SK-N-SH treated with all-trans-retinoic acid at 6 μM for 48 hours (cell line): Measurements from ENCODE around the gene ROPN1.
"Not testable (repeated sequence)": the region's sequence is repeated elsewhere in the genome, so short reads cannot be mapped to it uniquely, and the experiment has no call there.

Experiments used
- ATAC-seq: fragments of 200-7000 bp; cut with Tn5 transposase; 3 replicates; pipeline ENCODE4 v1.9.1; 2020; ENCODE audit warnings: mild to moderate bottlenecking, moderate library complexity
- ARNTL ChIP-seq: fragments of 450-650 bp; formaldehyde crosslinking; IDR thresholded peaks from 2 replicates; pipeline ENCODE4 v1.5.0; 2020; ENCODE audit warnings: low read depth, mild to moderate bottlenecking, moderate library complexity, borderline replicate concordance
- BACH2 ChIP-seq: fragments of 250-450 bp; sonication (Bioruptor Pico); IDR thresholded peaks from 2 replicates; pipeline ENCODE4 v1.9.0; 2021; ENCODE audit warnings: mild to moderate bottlenecking, borderline replicate concordance
- CSDC2 ChIP-seq: fragments of 250-450 bp; sonication (Bioruptor Pico); IDR thresholded peaks from 2 replicates; pipeline ENCODE4 v1.5.0; 2020; ENCODE audit warnings: mild to moderate bottlenecking, moderate library complexity
- GLIS3 ChIP-seq: fragments of 250-450 bp; sonication (Bioruptor Pico); IDR thresholded peaks from 2 replicates; pipeline ENCODE4 v1.5.0; 2020; ENCODE audit warnings: mild to moderate bottlenecking, moderate library complexity
- OSR1 ChIP-seq: fragments of 250-450 bp; sonication (Bioruptor Pico); IDR thresholded peaks from 2 replicates; pipeline ENCODE4 v1.8.0; 2022; ENCODE audit warnings: moderate library complexity, mild to moderate bottlenecking, inconsistent platforms
- PPARA ChIP-seq: fragments of 250-450 bp; sonication (Bioruptor Pico); IDR thresholded peaks from 2 replicates; pipeline ENCODE4 v1.5.0; 2020; ENCODE audit warnings: mild to moderate bottlenecking, borderline replicate concordance
- TCF4 ChIP-seq: fragments of 250-450 bp; sonication (Bioruptor Pico); IDR thresholded peaks from 2 replicates; pipeline ENCODE4 v1.8.0; 2021; ENCODE audit warnings: mild to moderate bottlenecking, moderate library complexity, borderline replicate concordance
- TOX ChIP-seq: fragments of 250-450 bp; sonication (Bioruptor Pico); IDR thresholded peaks from 2 replicates; pipeline ENCODE4 v1.8.0; 2021; ENCODE audit warnings: mild to moderate bottlenecking, moderate library complexity, borderline replicate concordance
- ZC3H10 ChIP-seq: fragments of 250-450 bp; sonication (Bioruptor Pico); IDR thresholded peaks from 2 replicates; pipeline ENCODE4 v1.5.1; 2021; ENCODE audit warnings: mild to moderate bottlenecking, moderate library complexity
- ZFP30 ChIP-seq: fragments of 450-650 bp; formaldehyde crosslinking; IDR thresholded peaks from 2 replicates; pipeline ENCODE4 v1.5.0; 2022; ENCODE audit warnings: mild to moderate bottlenecking, moderate library complexity
- ZNF565 ChIP-seq: fragments of 450-650 bp; formaldehyde crosslinking; conservative IDR thresholded peaks from 2 replicates; pipeline ENCODE4 v1.5.0; 2020; ENCODE audit warnings: low read depth, mild to moderate bottlenecking, moderate library complexity
- ZNF70 ChIP-seq: fragments of 450-650 bp; formaldehyde crosslinking; IDR thresholded peaks from 2 replicates; pipeline ENCODE4 v1.5.0; 2020; ENCODE audit warnings: mild to moderate bottlenecking, moderate library complexity
- ZNF8 ChIP-seq: fragments of 450-650 bp; formaldehyde crosslinking; IDR thresholded peaks from 2 replicates; pipeline ENCODE4 v1.5.0; 2020; ENCODE audit warnings: mild to moderate bottlenecking, moderate library complexity
- TF ChIP-seq, protein P1 (sequence below): fragments of 250-450 bp; sonication (Bioruptor Pico); IDR thresholded peaks from 2 replicates; pipeline ENCODE4 v1.5.1; 2021; ENCODE audit warnings: mild to moderate bottlenecking, moderate library complexity
- TF ChIP-seq, protein P2 (sequence below): fragments of 250-450 bp; sonication (Bioruptor Pico); IDR thresholded peaks from 2 replicates; pipeline ENCODE4 v1.8.0; 2020; ENCODE audit warnings: mild to moderate bottlenecking, moderate library complexity, borderline replicate concordance
- TF ChIP-seq, protein P3 (sequence below): fragments of 250-450 bp; sonication (Bioruptor Pico); IDR thresholded peaks from 2 replicates; pipeline ENCODE4 v1.8.0; 2021; ENCODE audit warnings: low read depth, mild to moderate bottlenecking, moderate library complexity, borderline replicate concordance
- TF ChIP-seq, protein P4 (sequence below): fragments of 250-450 bp; sonication (Bioruptor Pico); IDR thresholded peaks from 2 replicates; pipeline ENCODE4 v1.5.1; 2020; ENCODE audit warnings: low read depth, mild to moderate bottlenecking, moderate library complexity

The ROPN1 gene

DNA sequence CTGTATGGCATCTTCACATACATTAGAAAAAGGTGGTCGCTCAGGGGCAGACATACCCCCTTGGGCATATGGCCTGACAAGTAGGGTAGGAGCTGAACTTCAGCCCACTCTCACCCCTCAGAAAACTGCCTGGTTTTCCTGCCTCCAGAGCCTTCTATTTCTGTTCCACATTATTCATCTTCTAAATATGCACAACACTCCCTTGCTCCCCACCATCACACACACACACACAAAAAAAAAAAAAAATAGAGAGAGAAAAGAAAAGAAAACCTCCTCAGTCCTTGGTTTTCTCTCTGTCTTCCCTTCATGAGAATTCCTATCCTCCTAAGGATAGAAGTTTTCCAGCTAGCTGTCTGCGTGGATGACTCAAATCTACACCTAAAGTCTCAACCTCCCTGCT is 5.6 kb upstream of the ROPN1 start:
- TF ChIP-seq CSDC2 (CRISPR knock-in tag): no peak
- TF ChIP-seq, all 23 proteins: peak for 0
- no peak for ATAC-seq

DNA sequence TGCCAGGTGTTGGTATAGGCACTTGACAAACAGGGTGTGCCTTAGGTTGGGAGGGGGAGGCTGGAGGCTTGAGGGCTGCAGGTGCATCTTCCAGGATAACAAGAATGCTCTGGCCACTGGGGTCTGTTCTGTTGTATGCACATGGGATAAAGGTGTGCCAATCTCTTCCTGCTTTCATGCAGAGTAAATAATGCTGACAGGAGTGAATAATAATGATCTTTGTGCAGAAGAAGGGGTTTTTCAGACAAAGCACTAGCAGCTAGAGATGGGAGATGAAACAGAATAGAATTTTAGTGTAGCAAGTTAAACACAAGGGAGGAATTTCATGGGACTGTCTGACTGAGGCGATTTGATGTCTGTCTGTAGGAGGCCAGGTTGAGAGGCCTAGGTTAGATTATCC is 1.9 kb upstream of the ROPN1 start:
- ATAC-seq: no peak
- no peak for TF ChIP-seq GLIS3 (CRISPR knock-in tag)
- TF ChIP-seq PPARA (CRISPR knock-in tag): no peak
- TF ChIP-seq, protein P1, sequence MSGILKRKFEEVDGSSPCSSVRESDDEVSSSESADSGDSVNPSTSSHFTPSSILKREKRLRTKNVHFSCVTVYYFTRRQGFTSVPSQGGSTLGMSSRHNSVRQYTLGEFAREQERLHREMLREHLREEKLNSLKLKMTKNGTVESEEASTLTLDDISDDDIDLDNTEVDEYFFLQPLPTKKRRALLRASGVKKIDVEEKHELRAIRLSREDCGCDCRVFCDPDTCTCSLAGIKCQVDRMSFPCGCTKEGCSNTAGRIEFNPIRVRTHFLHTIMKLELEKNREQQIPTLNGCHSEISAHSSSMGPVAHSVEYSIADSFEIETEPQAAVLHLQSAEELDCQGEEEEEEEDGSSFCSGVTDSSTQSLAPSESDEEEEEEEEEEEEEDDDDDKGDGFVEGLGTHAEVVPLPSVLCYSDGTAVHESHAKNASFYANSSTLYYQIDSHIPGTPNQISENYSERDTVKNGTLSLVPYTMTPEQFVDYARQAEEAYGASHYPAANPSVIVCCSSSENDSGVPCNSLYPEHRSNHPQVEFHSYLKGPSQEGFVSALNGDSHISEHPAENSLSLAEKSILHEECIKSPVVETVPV: no peak
- no peak for TF ChIP-seq ZNF565 (CRISPR knock-in tag)
- no peak for TF ChIP-seq ZNF70 (CRISPR knock-in tag)

DNA sequence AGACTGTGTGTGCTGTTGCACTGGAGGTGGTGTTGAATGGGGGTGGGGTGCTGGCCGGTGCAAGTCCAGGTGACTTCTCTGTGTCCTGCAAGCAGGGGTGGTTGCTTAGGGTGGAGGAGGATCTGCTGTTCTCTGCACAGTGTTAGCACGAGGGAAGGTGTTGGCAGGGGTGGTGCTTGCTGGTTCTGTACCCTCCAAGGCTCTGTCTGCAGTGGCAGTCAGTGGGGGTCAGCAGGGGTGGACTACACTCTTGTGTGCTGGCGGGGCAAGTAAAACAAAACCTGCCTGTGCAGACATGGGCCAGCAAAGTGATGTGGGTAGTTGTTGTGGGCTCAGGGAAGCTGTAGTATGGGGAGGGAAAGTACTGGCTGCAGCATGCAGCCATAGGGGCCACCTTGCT is 5.5 kb downstream of the ROPN1 start:
- no peak for ATAC-seq
- TF ChIP-seq ZNF70 (CRISPR knock-in tag) (no peak), ZNF565 (CRISPR knock-in tag) (no peak), BACH2 (no peak), GLIS3 (CRISPR knock-in tag) (no peak), OSR1 (CRISPR knock-in tag) (no peak), PPARA (CRISPR knock-in tag) (no peak), ZC3H10 (no peak), TCF4 (no peak), ZFP30 (CRISPR knock-in tag) (no peak), ZNF8 (CRISPR knock-in tag) (no peak), TOX (no peak), CSDC2 (CRISPR knock-in tag) (no peak)
- TF ChIP-seq, protein P1: no peak
- TF ChIP-seq, protein P2, sequence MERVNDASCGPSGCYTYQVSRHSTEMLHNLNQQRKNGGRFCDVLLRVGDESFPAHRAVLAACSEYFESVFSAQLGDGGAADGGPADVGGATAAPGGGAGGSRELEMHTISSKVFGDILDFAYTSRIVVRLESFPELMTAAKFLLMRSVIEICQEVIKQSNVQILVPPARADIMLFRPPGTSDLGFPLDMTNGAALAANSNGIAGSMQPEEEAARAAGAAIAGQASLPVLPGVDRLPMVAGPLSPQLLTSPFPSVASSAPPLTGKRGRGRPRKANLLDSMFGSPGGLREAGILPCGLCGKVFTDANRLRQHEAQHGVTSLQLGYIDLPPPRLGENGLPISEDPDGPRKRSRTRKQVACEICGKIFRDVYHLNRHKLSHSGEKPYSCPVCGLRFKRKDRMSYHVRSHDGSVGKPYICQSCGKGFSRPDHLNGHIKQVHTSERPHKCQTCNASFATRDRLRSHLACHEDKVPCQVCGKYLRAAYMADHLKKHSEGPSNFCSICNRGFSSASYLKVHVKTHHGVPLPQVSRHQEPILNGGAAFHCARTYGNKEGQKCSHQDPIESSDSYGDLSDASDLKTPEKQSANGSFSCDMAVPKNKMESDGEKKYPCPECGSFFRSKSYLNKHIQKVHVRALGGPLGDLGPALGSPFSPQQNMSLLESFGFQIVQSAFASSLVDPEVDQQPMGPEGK: no peak
- TF ChIP-seq, protein P3, sequence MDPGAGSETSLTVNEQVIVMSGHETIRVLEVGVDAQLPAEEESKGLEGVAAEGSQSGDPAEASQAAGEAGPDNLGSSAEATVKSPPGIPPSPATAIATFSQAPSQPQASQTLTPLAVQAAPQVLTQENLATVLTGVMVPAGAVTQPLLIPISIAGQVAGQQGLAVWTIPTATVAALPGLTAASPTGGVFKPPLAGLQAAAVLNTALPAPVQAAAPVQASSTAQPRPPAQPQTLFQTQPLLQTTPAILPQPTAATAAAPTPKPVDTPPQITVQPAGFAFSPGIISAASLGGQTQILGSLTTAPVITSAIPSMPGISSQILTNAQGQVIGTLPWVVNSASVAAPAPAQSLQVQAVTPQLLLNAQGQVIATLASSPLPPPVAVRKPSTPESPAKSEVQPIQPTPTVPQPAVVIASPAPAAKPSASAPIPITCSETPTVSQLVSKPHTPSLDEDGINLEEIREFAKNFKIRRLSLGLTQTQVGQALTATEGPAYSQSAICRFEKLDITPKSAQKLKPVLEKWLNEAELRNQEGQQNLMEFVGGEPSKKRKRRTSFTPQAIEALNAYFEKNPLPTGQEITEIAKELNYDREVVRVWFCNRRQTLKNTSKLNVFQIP (CRISPR knock-in tag): no peak
- TF ChIP-seq, protein P4, sequence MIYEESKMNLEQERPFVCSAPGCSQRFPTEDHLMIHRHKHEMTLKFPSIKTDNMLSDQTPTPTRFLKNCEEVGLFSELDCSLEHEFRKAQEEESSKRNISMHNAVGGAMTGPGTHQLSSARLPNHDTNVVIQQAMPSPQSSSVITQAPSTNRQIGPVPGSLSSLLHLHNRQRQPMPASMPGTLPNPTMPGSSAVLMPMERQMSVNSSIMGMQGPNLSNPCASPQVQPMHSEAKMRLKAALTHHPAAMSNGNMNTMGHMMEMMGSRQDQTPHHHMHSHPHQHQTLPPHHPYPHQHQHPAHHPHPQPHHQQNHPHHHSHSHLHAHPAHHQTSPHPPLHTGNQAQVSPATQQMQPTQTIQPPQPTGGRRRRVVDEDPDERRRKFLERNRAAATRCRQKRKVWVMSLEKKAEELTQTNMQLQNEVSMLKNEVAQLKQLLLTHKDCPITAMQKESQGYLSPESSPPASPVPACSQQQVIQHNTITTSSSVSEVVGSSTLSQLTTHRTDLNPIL (CRISPR knock-in tag): no peak

DNA sequence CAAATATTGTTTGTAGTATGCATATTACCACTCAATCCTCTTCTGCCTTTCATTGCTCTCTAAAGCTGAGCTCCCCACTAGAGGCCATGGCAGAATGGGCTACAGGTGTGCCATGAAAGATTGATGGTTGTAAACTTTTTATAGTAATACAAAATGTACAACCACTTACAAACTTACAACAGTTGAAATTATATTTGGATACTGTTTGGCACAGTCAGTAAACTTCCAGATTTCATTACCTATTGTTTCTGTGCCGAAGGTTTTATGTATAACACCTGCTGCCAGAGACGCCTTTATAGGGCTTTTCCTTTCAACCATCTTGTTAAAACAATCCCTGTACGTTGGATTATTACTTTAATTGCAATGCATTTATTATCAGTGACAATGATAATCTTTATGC is 7.0 kb downstream of the ROPN1 start:
- no peak for TF ChIP-seq BACH2
- no peak for TF ChIP-seq CSDC2 (CRISPR knock-in tag)
- TF ChIP-seq GLIS3 (CRISPR knock-in tag): no peak
- ATAC-seq: no peak

DNA sequence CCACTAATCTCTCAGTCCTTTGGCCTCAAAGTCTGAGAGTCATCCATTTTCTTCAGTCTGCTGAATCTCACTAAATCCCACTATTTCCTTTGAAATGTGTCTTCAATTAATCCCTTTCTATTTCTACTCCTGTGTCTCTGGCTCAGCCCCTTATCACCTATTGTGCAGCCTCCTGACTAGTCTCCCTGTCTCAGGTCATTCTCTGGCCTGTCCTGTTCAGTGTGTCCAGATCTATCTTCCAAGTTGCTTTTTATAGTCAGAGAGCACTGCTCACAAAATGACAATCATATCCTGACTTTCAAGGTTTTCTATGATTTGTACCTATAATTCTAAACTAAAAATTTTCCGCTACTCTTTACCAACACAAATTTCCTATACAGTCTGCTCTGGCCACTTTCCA is 7.6 kb downstream of the ROPN1 start:
- TF ChIP-seq OSR1 (CRISPR knock-in tag): no peak
- no peak for TF ChIP-seq ARNTL (CRISPR knock-in tag)
- TF ChIP-seq ZC3H10: no peak
- no peak for ATAC-seq

DNA sequence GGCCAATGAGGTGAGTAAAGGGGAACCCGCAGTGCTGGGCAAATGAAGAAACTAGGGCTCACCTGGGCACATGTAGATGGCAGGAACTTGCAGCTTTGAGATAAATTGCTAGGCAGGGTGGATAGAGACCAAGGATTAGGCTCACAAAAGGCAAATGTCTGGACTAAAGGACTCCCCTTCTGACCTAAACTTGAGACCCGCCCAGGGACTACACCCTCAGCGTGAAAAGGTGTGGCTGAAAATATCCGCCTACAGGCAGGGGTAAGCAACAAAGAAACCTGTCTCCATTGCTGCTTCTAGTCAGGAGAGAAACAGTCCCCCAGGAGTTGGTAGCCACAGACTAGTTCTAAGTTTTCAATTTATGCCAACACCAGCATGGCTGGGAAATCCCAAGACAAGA is 10.6 kb downstream of the ROPN1 start:
- not testable (repeated sequence) for ATAC-seq
